ENCODE results near the gene SSH2. TPM values are rescaled to one million over a fixed set of nuclear protein-coding genes. Genes with fewer than 3 reads are reported as not detected.

SSH2 gene
- total and polyA plus RNA-seq, 9 of the 15 experiments (the other 6 are each of a cell fraction or from before 2014, with no cell fraction given) = 3.9 to 16.1 (median 10.2) TPM

DNA sequence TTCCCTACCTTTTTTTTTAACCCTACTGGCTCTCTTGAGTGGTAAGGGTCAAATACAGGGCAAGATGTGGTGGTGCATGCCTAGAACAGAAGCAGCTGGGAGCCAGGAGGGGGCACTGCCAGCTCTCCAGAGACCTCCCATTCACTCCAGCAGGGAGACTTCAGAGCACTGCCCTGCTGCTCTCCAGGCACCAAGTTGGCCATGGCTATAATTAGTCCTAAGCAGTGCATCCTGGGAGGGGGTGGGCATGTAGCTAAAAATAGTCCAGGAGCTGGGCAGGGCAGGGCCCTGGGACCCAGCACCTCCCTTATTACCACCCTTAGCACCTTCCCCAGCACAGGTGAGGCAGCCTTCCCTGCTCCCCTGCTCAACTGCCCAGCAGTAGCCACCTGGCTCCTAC lies 310.8 kb downstream of the SSH2 start (continued):
- TF ChIP-seq EZH2 (IDR thresholded peaks at IDR 0.05; ENCODE audit: borderline replicate concordance, low read depth, low read length) (no peak), ZNF707 (CRISPR knock-in tag; conservative IDR thresholded peaks at IDR 0.05) (no peak), ZNF57 (CRISPR knock-in tag; IDR thresholded peaks at IDR 0.05) (no peak)
- TF ChIP-seq, protein P1, sequence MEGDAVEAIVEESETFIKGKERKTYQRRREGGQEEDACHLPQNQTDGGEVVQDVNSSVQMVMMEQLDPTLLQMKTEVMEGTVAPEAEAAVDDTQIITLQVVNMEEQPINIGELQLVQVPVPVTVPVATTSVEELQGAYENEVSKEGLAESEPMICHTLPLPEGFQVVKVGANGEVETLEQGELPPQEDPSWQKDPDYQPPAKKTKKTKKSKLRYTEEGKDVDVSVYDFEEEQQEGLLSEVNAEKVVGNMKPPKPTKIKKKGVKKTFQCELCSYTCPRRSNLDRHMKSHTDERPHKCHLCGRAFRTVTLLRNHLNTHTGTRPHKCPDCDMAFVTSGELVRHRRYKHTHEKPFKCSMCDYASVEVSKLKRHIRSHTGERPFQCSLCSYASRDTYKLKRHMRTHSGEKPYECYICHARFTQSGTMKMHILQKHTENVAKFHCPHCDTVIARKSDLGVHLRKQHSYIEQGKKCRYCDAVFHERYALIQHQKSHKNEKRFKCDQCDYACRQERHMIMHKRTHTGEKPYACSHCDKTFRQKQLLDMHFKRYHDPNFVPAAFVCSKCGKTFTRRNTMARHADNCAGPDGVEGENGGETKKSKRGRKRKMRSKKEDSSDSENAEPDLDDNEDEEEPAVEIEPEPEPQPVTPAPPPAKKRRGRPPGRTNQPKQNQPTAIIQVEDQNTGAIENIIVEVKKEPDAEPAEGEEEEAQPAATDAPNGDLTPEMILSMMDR (IDR thresholded peaks at IDR 0.05 in 2 of 3, conservative IDR thresholded peaks at IDR 0.05 in 1 of 3; ENCODE audit: insufficient read depth in 2 of 3, low read depth in 1 of 3, low read length in 3 of 3) = peak; percentile 11 to 29 (median 24); a peak in 2 of 6 replicates

DNA sequence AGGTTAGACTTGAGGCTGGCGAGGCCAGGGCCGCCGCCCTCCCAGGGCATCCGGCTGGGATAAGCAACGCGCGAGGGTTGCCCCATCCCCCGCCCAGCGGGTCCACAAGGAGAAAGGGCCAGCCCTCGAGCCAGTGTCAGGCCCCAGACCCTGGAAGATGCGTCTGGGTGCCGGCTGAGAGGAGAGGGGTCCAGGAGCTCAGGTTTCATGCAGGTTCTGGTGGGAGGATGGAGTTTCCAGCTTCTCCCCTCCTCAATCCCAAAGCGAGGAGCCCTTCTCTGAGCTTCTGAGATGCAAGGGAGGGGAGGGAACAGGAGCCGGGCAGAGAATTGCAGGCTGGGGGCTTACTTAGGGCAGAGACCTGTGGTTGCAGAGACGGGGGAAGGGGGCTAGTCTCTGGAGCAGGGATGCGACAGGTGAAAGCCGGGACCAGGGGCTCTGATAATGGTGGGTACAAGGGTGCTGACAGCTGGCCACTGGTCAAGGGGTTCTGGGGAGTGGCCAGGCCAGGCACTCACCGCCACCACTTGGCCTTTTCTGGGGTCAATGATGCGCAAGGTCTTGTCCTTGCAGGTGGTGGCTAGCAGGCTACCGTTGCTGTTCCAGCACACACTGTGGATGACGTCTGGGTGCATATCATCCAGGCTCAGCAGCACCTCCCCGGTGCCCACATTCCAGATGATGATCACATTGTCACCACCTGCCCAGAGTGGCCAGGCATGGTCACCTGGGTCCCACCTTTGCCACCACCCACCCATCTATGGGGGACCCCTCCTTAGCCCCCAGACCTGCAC lies 311.6 kb downstream of the SSH2 start:
- Histone ChIP-seq H3K27me3 (ENCODE audit: control insufficient read depth in 2 of 2, insufficient read depth in 2 of 2, low read length in 2 of 2) (no peaks in the 10 kb centered on the region), H3K4me3 (0 out of 2 replicates have a peak overlapping the region, but pooled peaks have one; percentile 15), H3K4me1 (replicated peaks in 1 of 2; ENCODE audit: control insufficient read depth in 2 of 2, insufficient read depth in 2 of 2, low read length in 2 of 2) (peaks cover 33 to 77% of the 10 kb centered on the region in 2 experiments), H3K9ac (ENCODE audit: insufficient read depth in 1 of 2, low read depth in 2 of 2, low read length in 2 of 2) (peak overlapping the region in 1 of 2 experiments; percentile 88; a peak in 2 of 4 replicates), H2AFZ (ENCODE audit: low read depth, low read length) (peak overlapping the region; percentile 95), H4K20me1 (replicated peaks; ENCODE audit: control insufficient read depth, insufficient read depth, low read length) (no peaks in the 10 kb centered on the region; the same call in 1 of the 2 replicates), H3K79me2 (ENCODE audit: control insufficient read depth, insufficient read depth, low read length) (no peaks in the 10 kb centered on the region), H3K36me3 (ENCODE audit: control insufficient read depth, insufficient read depth, low read length) (no peaks in the 10 kb centered on the region), H3K27ac (ENCODE audit: extremely low read depth, low read depth, low read length) (no peak overlapping the region), H3K9me3 (replicated peaks; ENCODE audit: control insufficient read depth, insufficient read depth, low read depth, low read length) (no peaks in the 10 kb centered on the region), H3K9me1 (ENCODE audit: control insufficient read depth, insufficient read depth, low read length) (no peaks in the 10 kb centered on the region), H3K4me2 (ENCODE audit: insufficient read depth, low read length) (peak overlapping the region; percentile 60)
- WGBS (ENCODE audit: insufficient coverage, low coverage, missing lambda C conversion rate) = 30% methylated on average over 21 of the region's 22 CpGs
- ChIA-PET POLR2A (interaction anchor here (0.6 to 1.9 kb wide), 5 partner anchors 21 to 475 kb away, joined by 3 to 4 read pairs (median 3); no protein-coding TSS in a partner anchor), CTCF (ENCODE audit: low intra/inter-chr PET ratio) (interaction anchor here (0.5 to 1.4 kb wide), 7 partner anchors 34 to 475 kb away, joined by 3 to 5 read pairs (median 5); no protein-coding TSS in a partner anchor)
- FAIRE-seq (no peak), DNase-seq (ENCODE audit: extremely low read depth in 1 of 4, low spot score in 3 of 4) (no peak), ATAC-seq (peak; percentile 8)
- in situ Hi-C loops (cut with MboI) = no loop called here
- no TSS peak for BruUV-seq (replicated peaks)
- intact Hi-C loops (cut with micrococcal nuclease) = loop anchor here (10.0 kb wide), 1 partner anchor 474 kb away; no protein-coding TSS in a partner anchor
- 0 out of 2 replicates have a peak, but pooled peaks have one; percentile 10 for TF ChIP-seq SMARCA4 (IDR thresholded peaks at IDR 0.05)
- TF ChIP-seq MEIS2 (IDR thresholded peaks at IDR 0.05; ENCODE audit: partially characterized antibody) = peak; percentile 0
- TF ChIP-seq, protein P2, sequence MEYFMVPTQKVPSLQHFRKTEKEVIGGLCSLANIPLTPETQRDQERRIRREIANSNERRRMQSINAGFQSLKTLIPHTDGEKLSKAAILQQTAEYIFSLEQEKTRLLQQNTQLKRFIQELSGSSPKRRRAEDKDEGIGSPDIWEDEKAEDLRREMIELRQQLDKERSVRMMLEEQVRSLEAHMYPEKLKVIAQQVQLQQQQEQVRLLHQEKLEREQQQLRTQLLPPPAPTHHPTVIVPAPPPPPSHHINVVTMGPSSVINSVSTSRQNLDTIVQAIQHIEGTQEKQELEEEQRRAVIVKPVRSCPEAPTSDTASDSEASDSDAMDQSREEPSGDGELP (CRISPR knock-in tag; IDR thresholded peaks at IDR 0.05; ENCODE audit: borderline replicate concordance) = 0 out of 2 replicates have a peak, but pooled peaks have one; percentile 11
- TF ChIP-seq MTA1 (IDR thresholded peaks at IDR 0.05; ENCODE audit: borderline replicate concordance) = peak; percentile 0; the same call in 1 of the 2 replicates
- TF ChIP-seq CBX1 (IDR thresholded peaks at IDR 0.05; ENCODE audit: low read depth) = 0 out of 2 replicates have a peak, but pooled peaks have one; percentile 4
- peak; percentile 25; the same call in 1 of the 2 replicates for TF ChIP-seq CTBP1 (IDR thresholded peaks at IDR 0.05; ENCODE audit: borderline replicate concordance)
- 0 out of 2 replicates have a peak, but pooled peaks have one; percentile 13 for TF ChIP-seq CBFB (CRISPR knock-in tag; IDR thresholded peaks at IDR 0.05)
- peak; percentile 5 to 47; a peak in 2 of 4 replicates for TF ChIP-seq NRF1 (conservative IDR thresholded peaks at IDR 0.05 in 1 of 2, IDR thresholded peaks at IDR 0.05 in 1 of 2)
- TF ChIP-seq MTA3 (IDR thresholded peaks at IDR 0.05; ENCODE audit: borderline replicate concordance) = 0 out of 2 replicates have a peak, but pooled peaks have one; percentile 9
- TF ChIP-seq, protein P3, sequence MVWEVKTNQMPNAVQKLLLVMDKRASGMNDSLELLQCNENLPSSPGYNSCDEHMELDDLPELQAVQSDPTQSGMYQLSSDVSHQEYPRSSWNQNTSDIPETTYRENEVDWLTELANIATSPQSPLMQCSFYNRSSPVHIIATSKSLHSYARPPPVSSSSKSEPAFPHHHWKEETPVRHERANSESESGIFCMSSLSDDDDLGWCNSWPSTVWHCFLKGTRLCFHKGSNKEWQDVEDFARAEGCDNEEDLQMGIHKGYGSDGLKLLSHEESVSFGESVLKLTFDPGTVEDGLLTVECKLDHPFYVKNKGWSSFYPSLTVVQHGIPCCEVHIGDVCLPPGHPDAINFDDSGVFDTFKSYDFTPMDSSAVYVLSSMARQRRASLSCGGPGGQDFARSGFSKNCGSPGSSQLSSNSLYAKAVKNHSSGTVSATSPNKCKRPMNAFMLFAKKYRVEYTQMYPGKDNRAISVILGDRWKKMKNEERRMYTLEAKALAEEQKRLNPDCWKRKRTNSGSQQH (CRISPR knock-in tag; IDR thresholded peaks at IDR 0.05) = no peak
- TF ChIP-seq ZBTB1 (CRISPR knock-in tag; IDR thresholded peaks at IDR 0.05; ENCODE audit: borderline replicate concordance, low read depth) = no peak
